GM12864 (cell line): Measurements from ENCODE around the gene PABPC1L.

Source experiments
- DNase-seq: peaks from one replicate; pipeline ENCODE4 v3.0.0-alpha.2; 2011; ENCODE audit warnings: low read depth
- H3K4me3 ChIP-seq: 2 replicates; pipeline ENCODE4 v1.5.1; 2011; ENCODE audit warnings: mild to moderate bottlenecking, low read depth, low read length, control low read depth
- TF ChIP-seq, protein P1 (sequence below): IDR thresholded peaks from 2 replicates; pipeline ENCODE4 v1.5.1; 2011; ENCODE audit warnings: low read depth, mild to moderate bottlenecking, moderate library complexity, low read length, control low read depth, inconsistent platforms; ENCODE audit errors: missing control alignments

PABPC1L gene

DNA sequence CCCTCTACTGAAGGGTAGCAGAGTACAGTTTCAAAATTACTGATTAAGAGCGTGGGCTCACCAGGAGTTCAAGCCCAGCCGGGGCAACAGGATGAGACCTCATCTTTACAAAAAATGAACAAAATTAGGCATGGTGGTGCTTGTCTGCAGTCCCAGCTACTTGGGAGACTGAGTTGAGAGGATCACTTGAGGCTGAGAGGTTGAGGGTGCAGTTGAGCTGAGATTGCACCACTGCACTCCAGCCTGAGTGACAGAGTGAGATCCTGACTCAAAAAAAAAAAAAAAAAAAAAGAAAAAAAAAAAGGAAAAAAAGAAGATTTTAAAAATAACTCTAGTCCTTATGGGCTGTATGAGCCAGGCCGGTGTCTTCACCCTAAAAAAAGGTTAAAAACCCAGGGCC lies 18.7 kb downstream of the PABPC1L start:
- DNase-seq: no peak
- TF ChIP-seq, protein P1, sequence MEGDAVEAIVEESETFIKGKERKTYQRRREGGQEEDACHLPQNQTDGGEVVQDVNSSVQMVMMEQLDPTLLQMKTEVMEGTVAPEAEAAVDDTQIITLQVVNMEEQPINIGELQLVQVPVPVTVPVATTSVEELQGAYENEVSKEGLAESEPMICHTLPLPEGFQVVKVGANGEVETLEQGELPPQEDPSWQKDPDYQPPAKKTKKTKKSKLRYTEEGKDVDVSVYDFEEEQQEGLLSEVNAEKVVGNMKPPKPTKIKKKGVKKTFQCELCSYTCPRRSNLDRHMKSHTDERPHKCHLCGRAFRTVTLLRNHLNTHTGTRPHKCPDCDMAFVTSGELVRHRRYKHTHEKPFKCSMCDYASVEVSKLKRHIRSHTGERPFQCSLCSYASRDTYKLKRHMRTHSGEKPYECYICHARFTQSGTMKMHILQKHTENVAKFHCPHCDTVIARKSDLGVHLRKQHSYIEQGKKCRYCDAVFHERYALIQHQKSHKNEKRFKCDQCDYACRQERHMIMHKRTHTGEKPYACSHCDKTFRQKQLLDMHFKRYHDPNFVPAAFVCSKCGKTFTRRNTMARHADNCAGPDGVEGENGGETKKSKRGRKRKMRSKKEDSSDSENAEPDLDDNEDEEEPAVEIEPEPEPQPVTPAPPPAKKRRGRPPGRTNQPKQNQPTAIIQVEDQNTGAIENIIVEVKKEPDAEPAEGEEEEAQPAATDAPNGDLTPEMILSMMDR: no peak
- H3K4me3 ChIP-seq: no peak overlapping the region

- H3K4me3 ChIP-seq: no peak overlapping the region
- TF ChIP-seq, protein P1: no peak
- no peak for DNase-seq
These were observed 20.8 kb downstream of the PABPC1L start for GRCh38 chr20:44930517-44931168.

- TF ChIP-seq, protein P1: no peak
- no peak for DNase-seq
- no peak overlapping the region for H3K4me3 ChIP-seq
These were observed 22.1 kb downstream of the PABPC1L start for GRCh38 chr20:44931911-44932310.

DNA sequence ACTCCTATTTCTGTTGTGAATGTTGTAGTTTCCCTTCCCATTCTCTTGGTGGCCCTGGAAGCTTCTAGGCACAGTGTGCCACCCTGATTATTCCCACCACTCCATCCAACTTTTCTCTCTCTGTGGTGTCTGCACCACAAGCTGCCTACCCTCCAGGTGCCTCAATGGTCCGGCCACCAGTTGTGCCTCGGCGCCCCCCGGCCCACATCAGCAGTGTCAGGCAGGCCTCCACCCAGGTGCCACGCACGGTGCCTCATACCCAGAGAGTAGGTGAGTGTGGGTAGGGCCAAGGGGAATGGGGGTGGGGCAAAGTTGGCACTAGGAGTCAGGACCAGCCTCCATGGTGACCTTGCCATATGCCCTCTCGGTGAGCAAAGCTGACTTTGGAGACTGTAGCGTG lies 23.1 kb downstream of the PABPC1L start:
- TF ChIP-seq, protein P1: no peak
- DNase-seq: no peak

GRCh38 chr20:44936510-44936909 lies 26.6 kb downstream of the PABPC1L start:
- no peak overlapping the region for H3K4me3 ChIP-seq
- DNase-seq: no peak

More for the DNA sequence above, 23.1 kb downstream of the PABPC1L start:
- H3K4me3 ChIP-seq: no peak overlapping the region

DNA sequence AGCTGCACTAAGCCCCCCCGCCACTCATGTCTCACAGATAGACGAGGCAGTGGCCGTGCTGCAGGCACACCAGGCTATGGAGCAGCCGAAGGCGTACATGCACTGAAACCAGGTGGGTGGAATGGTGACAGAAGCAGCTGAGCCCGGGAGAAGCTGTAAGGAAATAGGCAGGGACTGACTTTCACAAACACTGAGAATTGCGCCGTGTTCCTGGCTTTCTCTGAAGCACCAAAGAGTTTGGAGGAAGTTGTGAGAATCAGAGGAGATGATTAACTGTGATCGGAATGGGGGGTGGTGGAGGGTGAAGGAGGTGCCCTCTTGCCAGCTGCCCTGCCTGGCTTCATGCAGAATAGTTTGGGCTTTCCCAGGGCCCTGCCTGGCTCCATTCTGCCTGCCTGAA lies 28.8 kb downstream of the PABPC1L start:
- DNase-seq: no peak
- H3K4me3 ChIP-seq: no peak overlapping the region
- TF ChIP-seq, protein P1: no peak

More at GRCh38 chr20:44936510-44936909, 26.6 kb downstream of the PABPC1L start:
- TF ChIP-seq, protein P1: no peak

- no peak overlapping the region for H3K4me3 ChIP-seq
- DNase-seq: no peak
- TF ChIP-seq, protein P1: no peak
These were observed 31.3 kb downstream of the PABPC1L start for GRCh38 chr20:44941120-44941691.
